Activated T-cell treated with anti-CD3 and anti-CD28 coated beads for 1 hour (primary cell): Measurements from ENCODE around the gene RELB.

ENCODE experiments used
- DNase-seq: peaks from one replicate; pipeline ENCODE4 v3.0.0-alpha.2; 2020; ENCODE audit warnings: low read depth

The RELB gene

DNA sequence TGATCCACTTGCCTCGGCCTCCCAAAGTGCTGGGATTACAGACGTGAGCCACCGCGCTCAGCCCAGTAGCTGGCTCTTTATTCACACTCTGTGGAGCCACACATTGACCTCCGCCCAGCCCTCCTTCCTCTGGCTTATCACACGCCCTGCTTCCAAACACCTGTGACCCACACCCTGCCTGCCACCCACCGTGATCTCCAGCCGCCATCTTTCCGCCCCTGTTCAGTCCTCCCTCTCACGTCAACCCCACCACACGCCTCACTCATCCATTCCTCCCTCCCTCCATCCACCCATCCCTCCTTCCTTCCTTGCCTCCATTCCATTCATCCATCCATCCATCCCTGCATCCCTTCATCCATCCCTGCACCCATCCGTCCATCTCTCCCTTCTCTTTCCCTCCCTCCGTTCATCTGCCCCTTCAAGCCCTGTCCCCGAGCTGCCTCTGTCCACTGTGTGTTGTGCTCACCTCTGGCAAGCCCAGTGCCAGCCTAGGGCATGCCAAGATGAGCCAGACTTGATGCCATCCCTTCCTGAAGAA, 57.4 kb downstream of the RELB start:
- no peak for DNase-seq

DNA sequence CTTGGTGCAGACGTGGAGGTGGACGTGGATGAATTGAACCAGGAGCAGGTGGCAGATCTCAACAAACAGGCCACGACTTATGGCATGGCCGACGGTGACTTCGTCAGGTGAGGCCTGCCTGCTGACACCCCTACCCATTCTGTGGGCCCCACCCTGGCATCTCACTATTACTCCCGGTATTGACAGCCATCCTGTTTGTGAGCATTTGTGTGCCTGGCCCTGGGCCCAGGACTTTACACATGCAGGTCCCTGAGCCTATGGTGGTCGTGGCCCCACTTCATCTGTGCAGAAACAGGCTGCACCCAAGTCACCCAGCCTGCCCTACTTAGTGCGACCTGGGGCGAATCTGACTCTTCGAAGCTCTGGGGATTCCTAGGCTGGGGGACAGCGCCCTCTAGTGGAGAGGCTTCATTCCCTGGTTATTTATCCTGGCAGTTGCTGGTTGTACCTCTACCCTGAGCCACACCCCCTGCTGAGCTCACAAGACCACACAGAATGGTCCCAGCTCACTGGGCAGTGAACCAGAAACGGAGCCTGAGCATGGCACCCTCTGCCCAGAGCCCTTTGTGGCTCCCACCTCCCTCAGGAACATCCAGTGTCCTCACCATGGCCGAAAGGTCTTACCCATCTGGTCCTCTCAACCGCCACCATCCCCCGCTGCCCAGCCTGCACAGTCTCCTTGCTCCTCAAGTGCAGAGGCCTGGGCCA, 58.1 kb downstream of the RELB start:
- DNase-seq, result peak; percentile 84

DNA sequence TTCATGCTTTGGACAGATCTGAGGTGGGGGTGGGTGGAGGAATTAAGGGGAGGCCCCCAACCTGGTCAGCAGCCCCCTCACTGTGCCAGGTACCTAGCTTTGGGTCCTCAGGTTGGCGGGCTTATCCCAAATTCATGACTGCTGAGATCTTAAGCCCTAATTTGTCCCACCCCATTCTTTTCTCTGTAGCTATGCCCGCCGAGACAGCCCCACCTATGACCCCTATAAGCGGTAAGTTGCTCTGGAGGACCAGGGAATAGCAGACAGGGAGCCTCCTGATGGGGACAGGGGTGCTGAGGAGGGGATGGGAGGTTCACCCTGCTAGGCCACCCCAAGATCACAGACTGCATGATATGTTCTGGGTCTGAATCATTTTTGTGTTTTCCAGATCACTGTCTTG, 60.7 kb downstream of the RELB start:
- no peak for DNase-seq

GRCh38 chr19:45063851-45064801, 62.9 kb downstream of the RELB start:
- no peak for DNase-seq

DNA sequence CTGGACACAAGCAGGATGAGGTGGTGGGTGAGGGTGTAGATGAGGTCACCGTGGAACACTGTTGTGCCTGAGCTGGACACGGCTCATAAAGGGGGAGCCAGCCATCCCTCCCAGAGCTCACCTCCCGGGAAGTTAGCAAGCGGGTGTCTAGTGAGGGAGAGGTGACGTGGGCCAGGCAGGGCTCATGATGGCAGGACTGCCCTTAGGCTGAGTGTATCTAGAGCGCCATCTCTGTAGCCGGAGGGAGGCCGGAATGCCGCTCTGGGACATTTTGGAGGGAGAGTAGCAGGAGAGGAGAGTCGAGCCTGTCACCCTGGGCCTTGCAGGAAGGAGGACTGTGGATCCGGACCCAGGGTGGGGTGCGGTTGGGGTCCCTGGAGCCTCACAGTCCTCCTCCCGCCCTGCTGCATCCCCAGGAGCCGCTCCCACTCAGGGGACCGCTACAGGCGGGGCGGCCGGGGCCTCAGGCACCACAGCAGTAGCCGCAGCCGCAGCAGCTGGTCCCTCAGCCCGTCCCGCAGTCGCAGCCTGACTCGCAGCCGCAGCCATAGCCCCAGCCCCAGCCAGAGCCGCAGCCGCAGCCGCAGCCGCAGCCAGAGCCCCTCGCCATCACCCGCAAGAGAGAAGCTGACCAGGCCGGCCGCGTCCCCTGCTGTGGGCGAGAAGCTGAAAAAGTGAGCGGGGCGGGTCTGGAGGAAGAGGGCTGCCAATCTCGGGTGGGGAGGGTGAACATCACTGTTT, 65.8 kb downstream of the RELB start:
- no peak for DNase-seq

- DNase-seq, result no peak
Measured at GRCh38 chr19:45068041-45068440, 66.8 kb downstream of the RELB start.

- DNase-seq, result no peak
Measured at GRCh38 chr19:45069056-45069455, 67.8 kb downstream of the RELB start.

DNA sequence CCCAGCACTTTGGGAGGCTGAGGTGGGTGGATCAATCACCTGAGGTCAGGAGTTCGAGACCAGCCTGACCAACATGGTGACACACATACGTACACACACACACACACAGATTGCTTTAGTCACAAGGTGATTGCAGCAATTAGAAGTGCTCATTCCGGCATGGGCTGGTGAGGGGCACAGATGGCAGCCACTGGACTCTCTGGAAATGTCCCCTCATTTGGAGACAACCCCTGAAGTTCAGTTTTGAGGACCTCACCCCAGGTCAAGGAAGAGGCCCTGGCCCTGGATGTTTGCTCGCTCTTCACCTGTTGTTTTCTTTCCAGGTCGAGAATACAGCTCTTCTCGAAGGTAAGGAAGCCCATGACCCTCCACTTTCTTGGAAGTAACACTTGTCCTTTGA, 69.0 kb downstream of the RELB start:
- no peak for DNase-seq

DNA sequence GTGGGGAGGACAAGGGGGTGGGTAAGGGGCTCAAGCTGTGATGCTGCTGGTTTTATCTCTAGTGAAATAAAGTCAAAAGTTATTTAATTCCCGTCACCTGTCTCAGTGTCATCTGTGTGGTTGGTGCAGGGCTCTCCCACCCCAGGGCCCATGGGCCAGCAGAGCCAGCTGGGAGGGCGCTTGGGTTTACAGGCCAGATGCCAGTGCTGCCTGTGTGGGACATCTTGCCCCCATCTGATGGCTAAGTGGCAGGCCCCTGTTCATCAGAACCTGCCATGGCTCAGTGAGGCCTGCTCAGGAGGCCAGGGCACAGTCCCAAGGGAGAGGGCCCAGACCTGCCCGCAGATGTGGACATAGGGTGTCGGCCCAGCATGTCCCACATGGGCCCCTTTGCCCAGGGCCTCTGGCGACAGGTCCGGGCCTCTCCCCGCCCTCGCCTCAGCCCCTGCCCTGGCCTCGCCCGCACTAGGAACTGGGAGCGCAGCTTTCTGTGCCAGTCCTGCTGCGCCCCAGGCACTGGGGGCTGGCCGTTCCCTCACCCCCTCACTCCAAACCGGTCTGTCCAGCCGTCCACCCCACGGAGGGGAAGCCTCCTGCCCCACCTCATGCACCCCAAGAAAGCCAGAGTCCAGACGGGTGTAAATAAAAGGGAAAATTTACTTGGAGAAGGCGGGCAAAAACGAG, 69.7 kb downstream of the RELB start:
- DNase-seq, result no peak

- no peak for DNase-seq
Measured at GRCh38 chr19:45071545-45071938, 70.3 kb downstream of the RELB start.

GRCh38 chr19:45071969-45072790, 70.9 kb downstream of the RELB start:
- no peak for DNase-seq

DNA sequence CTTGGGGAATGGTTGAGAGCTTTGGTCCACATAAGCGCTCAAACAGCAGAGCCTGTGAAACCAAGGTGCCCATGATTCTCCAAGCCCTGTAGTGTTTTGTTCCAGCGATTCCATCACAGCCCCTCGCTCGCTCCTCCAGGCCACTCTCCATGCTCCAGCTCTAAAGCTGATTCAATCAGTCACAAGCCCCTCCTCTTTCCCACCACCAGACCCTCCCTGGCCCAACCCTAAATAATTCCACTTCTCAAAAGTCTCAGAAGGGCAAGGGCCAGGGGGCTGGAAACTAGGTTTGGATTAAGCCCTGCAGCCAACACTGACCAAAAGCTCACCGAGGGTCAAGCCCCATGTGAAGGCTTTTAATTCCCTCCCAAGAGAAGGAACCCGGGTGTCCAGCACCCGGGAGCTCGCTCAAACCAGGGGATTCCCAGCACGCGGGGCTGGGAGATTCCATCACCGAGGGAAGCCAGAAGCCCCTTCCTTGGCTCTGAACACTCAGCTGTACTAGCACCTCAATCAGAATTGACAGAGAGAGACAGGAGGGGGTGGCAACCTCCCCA, 73.6 kb downstream of the RELB start:
- no peak for DNase-seq

DNA sequence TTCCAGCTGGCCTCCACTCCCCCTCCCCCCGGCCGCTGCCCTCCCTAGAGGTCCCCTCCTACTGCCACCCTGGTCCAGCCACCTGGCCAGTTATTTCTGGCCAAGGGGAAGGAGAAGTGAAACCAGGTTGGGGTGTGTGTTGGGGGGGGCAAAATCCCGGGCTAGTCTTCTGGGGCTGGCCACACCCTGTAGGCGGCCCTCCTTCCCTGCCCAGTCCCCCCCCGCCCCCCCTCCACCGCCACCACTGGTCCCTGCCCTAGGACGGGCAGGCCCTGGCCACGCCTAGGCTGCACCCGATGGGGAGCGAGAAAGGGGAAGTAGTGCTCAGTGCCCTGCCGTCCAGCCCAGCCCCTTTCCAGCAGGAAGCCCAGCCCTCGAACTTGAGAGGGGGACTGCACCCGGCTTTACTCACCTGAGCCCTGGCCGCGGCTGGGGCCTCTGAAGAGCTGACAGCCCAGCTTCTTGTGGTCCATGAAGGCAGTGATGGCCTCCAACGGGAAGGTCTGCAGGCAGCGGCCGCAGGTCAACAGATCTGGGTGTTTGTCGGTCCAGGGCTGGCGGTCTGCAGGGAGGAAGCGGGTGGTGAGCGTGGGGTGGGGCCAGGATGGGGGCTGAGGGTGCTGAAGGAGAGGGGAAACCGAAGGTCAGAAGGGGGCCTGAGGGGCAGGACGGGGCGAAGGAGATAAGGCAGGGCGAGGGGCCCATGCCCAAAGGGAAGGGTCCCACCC, 74.2 kb downstream of the RELB start:
- no peak for DNase-seq

- peak; percentile 69 for DNase-seq
Measured at GRCh38 chr19:45076029-45076850, 75.0 kb downstream of the RELB start, which contains the start of gene ZNF296. Gene ZNF296, minus strand, starts transcription at chr19:45076478. Its CDS starts 105 bp downstream, at chr19:45076373.

GRCh38 chr19:45076851-45077730, 75.8 kb downstream of the RELB start:
- no peak for DNase-seq

DNA sequence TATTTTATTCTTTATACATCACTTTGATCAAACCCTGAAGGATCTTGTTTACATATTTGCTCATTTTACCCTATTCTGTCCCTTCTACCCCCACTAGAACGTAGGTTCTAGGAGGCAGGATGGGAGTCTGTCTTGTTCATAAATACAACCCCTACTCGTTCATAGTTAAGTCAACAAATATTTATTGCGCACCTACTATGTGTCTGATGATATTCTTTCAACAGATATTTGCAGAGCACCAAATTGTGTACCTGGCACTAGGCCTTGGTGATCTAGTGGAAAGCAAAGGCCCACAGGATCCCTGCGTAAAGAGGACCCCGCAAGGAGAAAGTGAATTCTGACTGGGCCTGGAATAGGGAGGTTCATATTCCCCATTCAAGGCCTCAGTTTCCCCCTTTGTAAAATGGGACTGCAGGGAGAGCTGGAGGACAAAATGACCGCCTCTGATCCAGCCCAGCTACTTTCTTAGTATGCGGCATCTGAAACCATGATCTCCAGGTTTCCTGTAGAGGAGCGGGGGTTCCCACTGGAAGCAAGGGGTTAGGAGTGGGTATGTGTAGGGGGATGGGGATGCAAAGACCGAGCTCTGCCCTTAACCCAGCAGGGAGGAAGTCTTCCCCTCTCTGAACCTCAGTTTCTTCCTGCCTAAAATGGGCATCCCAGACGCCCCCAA, 77.3 kb downstream of the RELB start:
- DNase-seq, result no peak
